Keratinocyte (primary cell): ENCODE data around the gene ARHGAP10. TPM values are rescaled to one million over a fixed set of nuclear protein-coding genes. Genes with fewer than 3 reads are reported as not detected.

Source experiments
- DNase-seq: peaks from one replicate; pipeline ENCODE4 v3.0.0-alpha.2; 2011; ENCODE audit warnings: low read depth, missing footprints, low spot score
- FAIRE-seq: peaks from 2 replicates; lab custom pipeline; 2011; peaks lifted over from hg19 to GRCh38; lab: Jason Lieb, UNC
- H2AFZ ChIP-seq: 2 replicates; pipeline ENCODE4 v1.6.0; 2012; ENCODE audit warnings: low read length, control low read depth, inconsistent platforms; ENCODE audit not compliant: control insufficient read depth
- H3K27ac ChIP-seq: 2 replicates; pipeline ENCODE4 v1.5.1; 2011; ENCODE audit warnings: low read length; ENCODE audit not compliant: control insufficient read depth, insufficient read depth
- H3K27me3 ChIP-seq: 3 replicates; pipeline ENCODE4 v1.6.0; 2011; ENCODE audit warnings: low read length; ENCODE audit not compliant: control insufficient read depth, insufficient read depth; ENCODE audit errors: extremely low read depth
- H3K36me3 ChIP-seq, 2 experiments: 2 replicates in 1 of 2; 3 replicates in 1 of 2; pipeline ENCODE4 v1.5.1; 2011; ENCODE audit warnings: low read length in 2 of 2, mild to moderate bottlenecking in 1 of 2; ENCODE audit not compliant: control insufficient read depth in 2 of 2, insufficient read depth in 2 of 2; ENCODE audit errors: extremely low read depth in 1 of 2
- H3K4me1 ChIP-seq: 3 replicates; pipeline ENCODE4 v1.5.1; 2011; ENCODE audit warnings: low read length; ENCODE audit not compliant: control insufficient read depth, insufficient read depth; ENCODE audit errors: extremely low read depth
- H3K4me2 ChIP-seq: 3 replicates; pipeline ENCODE4 v1.6.0; 2011; ENCODE audit warnings: low read depth, low read length; ENCODE audit not compliant: control insufficient read depth, insufficient read depth; ENCODE audit errors: extremely low read depth
- H3K4me3 ChIP-seq, 3 experiments: fragments of 200-600 bp in 1 of 3; sonication (generic) in 1 of 3; 2 replicates in 2 of 3; 3 replicates in 1 of 3; pipeline ENCODE4 v1.5.1; 2011 to 2016; ENCODE audit warnings: low read length in 3 of 3, mild to moderate bottlenecking in 3 of 3, control low read depth in 2 of 3, inconsistent platforms in 1 of 3, low read depth in 1 of 3, mixed read lengths in 1 of 3, mixed run types in 1 of 3, moderate library complexity in 1 of 3; ENCODE audit not compliant: control insufficient read depth in 2 of 3, insufficient read depth in 2 of 3; ENCODE audit errors: extremely low read depth in 1 of 3
- H3K79me2 ChIP-seq: 2 replicates; pipeline ENCODE4 v1.6.0; 2012; ENCODE audit warnings: low read length; ENCODE audit not compliant: control insufficient read depth, insufficient read depth
- H3K9ac ChIP-seq: 3 replicates; pipeline ENCODE4 v1.6.0; 2011; ENCODE audit warnings: low read length; ENCODE audit not compliant: control insufficient read depth, insufficient read depth; ENCODE audit errors: extremely low read depth
- H3K9me1 ChIP-seq: 3 replicates; pipeline ENCODE4 v1.6.0; 2011; ENCODE audit warnings: low read length; ENCODE audit not compliant: control insufficient read depth, insufficient read depth; ENCODE audit errors: extremely low read depth
- H3K9me3 ChIP-seq: 2 replicates; pipeline ENCODE4 v1.5.1; 2012; ENCODE audit warnings: low read depth, low read length; ENCODE audit not compliant: control insufficient read depth
- H4K20me1 ChIP-seq: 3 replicates; pipeline ENCODE4 v1.6.0; 2011; ENCODE audit warnings: low read length; ENCODE audit not compliant: control insufficient read depth, insufficient read depth; ENCODE audit errors: extremely low read depth
- CTCF ChIP-seq, 3 experiments: IDR thresholded peaks in 1 of 3; conservative IDR thresholded peaks in 1 of 3; optimal IDR thresholded peaks in 1 of 3; 2 replicates in 2 of 3; 3 replicates in 1 of 3; pipeline versions ENCODE3 to v1.5.1; 2011; ENCODE audit warnings: low read length in 3 of 3, mild to moderate bottlenecking in 3 of 3, moderate library complexity in 2 of 3, control low read depth in 1 of 3, inconsistent platforms in 1 of 3; ENCODE audit not compliant: insufficient read depth in 2 of 3; ENCODE audit errors: extremely low read depth in 1 of 3
- EZH2 ChIP-seq: IDR thresholded peaks from one replicate; pipeline ENCODE4 v1.6.1; 2012; ENCODE audit warnings: inconsistent platforms, mild to moderate bottlenecking, low read length, moderate library complexity
- dilution Hi-C: fragments of 300-500 bp; cut with MboI; formaldehyde crosslinking; loops from one replicate; pipeline ENCODE4 v1.7.0; 2020; ENCODE audit warnings: low sequenced_read_pairs; ENCODE audit not compliant: extremely low pct_ligation_motif_present
- polyA plus RNA-seq, 5 experiments: library from polyadenylated mRNA; depleted of rRNA in 3 of 5; stranded (reverse) in 3 of 5; stranded (forward) in 1 of 5; unstranded in 1 of 5; fragments of >200 nt; gene quantifications; 1 replicate in 1 of 5; 2 replicates in 3 of 5; 3 replicates in 1 of 5; pipeline versions ENCODE4 v1.2.1 to v1.2.3, GENCODE V29; 2011 to 2012; ENCODE audit warnings: missing spikeins in 2 of 5, low read depth in 1 of 5, low replicate concordance in 1 of 5

Gene ARHGAP10
- polyA plus RNA-seq, 1 donor (not counting 4 experiments of a cell fraction or from before 2014, with no cell fraction given): 18.7 TPM

- Histone ChIP-seq H3K9me3 (no peaks in the 10 kb centered on the region), H3K9me1 (no peaks in the 10 kb centered on the region), H3K27ac (no peak overlapping the region), H3K27me3 (no peaks in the 10 kb centered on the region), H2AFZ (no peak overlapping the region), H3K4me1 (peaks cover 8% of the 10 kb centered on the region), H3K36me3 (no peaks in the 10 kb centered on the region), H3K79me2 (no peaks in the 10 kb centered on the region), H3K4me2 (no peak overlapping the region), H3K4me3 (no peak overlapping the region), H4K20me1 (no peaks in the 10 kb centered on the region), H3K9ac (no peak overlapping the region)
- DNase-seq (no peak), FAIRE-seq (no peak)
- no peak for TF ChIP-seq EZH2
- TF ChIP-seq CTCF (optimal IDR thresholded peaks at IDR 0.05 in 1 of 3, IDR thresholded peaks at IDR 0.05 in 1 of 3, conservative IDR thresholded peaks at IDR 0.05 in 1 of 3; ENCODE audit: extremely low read depth in 1 of 3, insufficient read depth in 2 of 3, low read length in 3 of 3): no peak
- dilution Hi-C loops: no loop called here
Observed at GRCh38 chr4:147717878-147718277, 14.0 kb upstream of the ARHGAP10 start.

DNA sequence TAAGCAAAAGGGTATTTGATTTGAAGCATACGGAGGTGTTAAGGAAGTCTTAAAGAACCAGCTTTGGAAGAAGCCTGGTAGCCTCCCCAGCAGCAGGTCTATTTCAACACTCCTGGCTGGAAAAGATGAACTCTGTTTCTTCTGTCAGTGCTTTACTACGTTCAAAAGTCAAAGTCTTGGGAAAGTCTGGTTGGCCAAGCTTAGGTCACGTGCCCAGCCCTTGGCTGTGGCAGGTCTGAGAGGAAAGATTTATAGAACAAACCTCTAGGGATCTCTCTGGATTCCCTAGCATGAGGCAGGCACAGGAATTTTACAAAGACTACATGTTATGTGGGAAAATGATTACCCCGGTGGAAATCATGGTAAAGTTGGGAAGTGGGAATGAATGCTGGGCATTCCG, 8.6 kb upstream of the ARHGAP10 start:
- H3K9ac ChIP-seq: no peak overlapping the region
- TF ChIP-seq CTCF (optimal IDR thresholded peaks at IDR 0.05 in 1 of 3, IDR thresholded peaks at IDR 0.05 in 1 of 3, conservative IDR thresholded peaks at IDR 0.05 in 1 of 3; ENCODE audit: extremely low read depth in 1 of 3, insufficient read depth in 2 of 3, low read length in 3 of 3) (no peak), EZH2 (no peak)
- no peaks in the 10 kb centered on the region for H4K20me1 ChIP-seq

More for the DNA sequence above, 8.6 kb upstream of the ARHGAP10 start:
- dilution Hi-C loops: no loop called here
- Histone ChIP-seq H3K36me3 (no peaks in the 10 kb centered on the region), H3K4me2 (no peak overlapping the region), H3K79me2 (no peaks in the 10 kb centered on the region), H3K27me3 (no peaks in the 10 kb centered on the region), H3K4me3 (no peak overlapping the region), H3K27ac (no peak overlapping the region), H3K9me3 (no peaks in the 10 kb centered on the region), H2AFZ (no peak overlapping the region), H3K9me1 (no peaks in the 10 kb centered on the region), H3K4me1 (peaks cover 11% of the 10 kb centered on the region)
- DNase-seq (no peak), FAIRE-seq (no peak)
